Gastrocnemius medialis (tissue), 4 donors: ENCODE results near the gene ALKBH4. TPM values are rescaled to one million over a fixed set of nuclear protein-coding genes. Genes with fewer than 3 reads are reported as not detected.
A peak's percentile ranks its signal among the peaks of the same experiment; 100 is the strongest.
"Not testable (repeated sequence)": the region's sequence is repeated elsewhere in the genome, so short reads cannot be mapped to it uniquely, and the experiment has no call there.

Experiments
- ATAC-seq, 2 donors: fragments of 150-250 bp; one replicate each; pipeline ENCODE4 v1.9.1; 2016
- DNase-seq, 2 donors: peaks; one replicate each; pipeline ENCODE4 v3.0.0-alpha.2; 2019
- H3K27ac ChIP-seq, 4 donors: fragments of 200-600 bp; sonication (generic); 1 replicate in 1 of 4; 2 replicates in 3 of 4; pipeline ENCODE4 v1.5.1; 2016 to 2018; ENCODE audit warnings: mild to moderate bottlenecking in 2 of 4, moderate library complexity in 1 of 4
- H3K27me3 ChIP-seq, 3 donors: fragments of 200-600 bp; sonication (generic) in 2 of 3; 1 replicate in 1 of 3; 2 replicates in 2 of 3; pipeline versions ENCODE4 v1.5.1 to v1.6.0; 2016 to 2019; ENCODE audit warnings: mild to moderate bottlenecking in 1 of 3, moderate library complexity in 1 of 3
- H3K36me3 ChIP-seq, 2 donors: fragments of 200-600 bp; sonication (generic) in 1 of 2; one replicate each; pipeline ENCODE4 v1.5.1; 2017 to 2018
- H3K4me1 ChIP-seq, 2 donors: fragments of 200-600 bp; sonication (generic) in 1 of 2; one replicate each; pipeline ENCODE4 v1.5.1; 2016 to 2017; ENCODE audit warnings: mild to moderate bottlenecking in 2 of 2
- H3K4me3 ChIP-seq, 4 donors: fragments of 200-600 bp; sonication (generic) in 3 of 4; 1 replicate in 1 of 4; 2 replicates in 3 of 4; pipeline ENCODE4 v1.5.1; 2016 to 2019; ENCODE audit warnings: mild to moderate bottlenecking in 2 of 4
- H3K9me3 ChIP-seq, 3 donors: fragments of 200-600 bp; sonication (generic) in 2 of 3; 1 replicate in 1 of 3; 2 replicates in 2 of 3; pipeline ENCODE4 v1.5.1; 2016 to 2019
- CTCF ChIP-seq, 5 experiments: fragments of 450-650 bp in 3 of 5; fragments of 200-600 bp in 2 of 5; sonication (generic) in 2 of 5; IDR thresholded peaks in 4 of 5; conservative IDR thresholded peaks in 1 of 5; 1 replicate in 4 of 5; 2 replicates in 1 of 5; pipeline ENCODE4 v1.5.1; 2016 to 2019; ENCODE audit warnings: antibody characterized with exemption in 5 of 5, mild to moderate bottlenecking in 3 of 5, moderate library complexity in 3 of 5
- POLR2A ChIP-seq, 2 donors: fragments of 450-650 bp; IDR thresholded peaks; one replicate each; pipeline ENCODE4 v1.6.1; 2017; ENCODE audit warnings: antibody characterized with exemption in 2 of 2, mild to moderate bottlenecking in 2 of 2, moderate library complexity in 2 of 2
- in situ Hi-C, 4 donors: fragments of 200-750 bp; cut with MboI; loops; one replicate each; pipeline versions ENCODE4 v1.15.0 to v1.8.0; 2017; ENCODE audit warnings: low sequenced_read_pairs in 4 of 4
- intact Hi-C: fragments of 100-400 bp; cut with DNase I; formaldehyde crosslinking; loops from one replicate; pipeline ENCODE4 v1.15.1; 2023; ENCODE audit warnings: low total_unique reads
- total RNA-seq, 4 donors: library from RNA; depleted of rRNA; stranded (reverse); fragments of >200 nt; gene quantifications; one replicate each; pipeline versions ENCODE4 v1.1.0 to v1.2.3, GENCODE V29; 2016

Gene ALKBH4
- 10 to 100 TPM in 2 of 4 donors, 1 to 10 TPM in 2; 8.7 to 15.1 (median 10.9) TPM for total RNA-seq

GRCh38 chr7:102464577-102465280 is at the start of gene ALKBH4, which contains the start of gene LRWD1:
ALKBH4 (minus strand) TSS chr7:102464863; CDS start chr7:102464836, 27 bp downstream.
LRWD1 (plus strand) TSS chr7:102464984; CDS start chr7:102465081, 97 bp downstream.
- DNase-seq (peak; percentile 90 to 94), ATAC-seq (peak; percentile 89 to 92)
- in situ Hi-C loops (loop anchor here in 1 of 4 donors (10.0 kb wide), 1 partner anchor 60 kb away; no protein-coding TSS in a partner anchor), intact Hi-C loops (no loop called here)
- H3K27me3 ChIP-seq: no peaks in the 10 kb centered on the region
- H3K27ac ChIP-seq: peak within 1 kb of the TSS; percentile 80 to 89 (median 84)
- TF ChIP-seq CTCF (IDR thresholded peaks at IDR 0.05 in 4 of 5, conservative IDR thresholded peaks at IDR 0.05 in 1 of 5): peak in 4 of 5 experiments; percentile 19 to 36 (median 31)
- TF ChIP-seq POLR2A (IDR thresholded peaks at IDR 0.05): peak; percentile 57 to 60
- H3K4me1 ChIP-seq: peaks cover 14 to 26% of the 10 kb centered on the region in 2 donors
- H3K9me3 ChIP-seq: no peaks in the 10 kb centered on the region
- no peaks in the 10 kb centered on the region for H3K36me3 ChIP-seq
- H3K4me3 ChIP-seq: peak within 1 kb of the TSS; percentile 88 to 100 (median 93)

- H3K27ac ChIP-seq: peak overlapping the region; percentile 83 to 89 (median 86)
- in situ Hi-C loops, H3K27me3 ChIP-seq, H3K9me3 ChIP-seq, intact Hi-C loops, H3K36me3 ChIP-seq, H3K4me1 ChIP-seq: not testable (repeated sequence)
- H3K4me3 ChIP-seq: peak overlapping the region; percentile 5 to 50 (median 45)
- ATAC-seq (peak; percentile 16 to 38), DNase-seq (peak; percentile 65 to 81)
These were observed 48.1 kb upstream of the ALKBH4 start for GRCh38 chr7:102512642-102513221.

- in situ Hi-C loops, DNase-seq, intact Hi-C loops, H3K36me3 ChIP-seq, H3K9me3 ChIP-seq, H3K4me3 ChIP-seq, H3K27me3 ChIP-seq, H3K4me1 ChIP-seq: not testable (repeated sequence)
- ATAC-seq: peak; percentile 22 to 24
- H3K27ac ChIP-seq: peak overlapping the region in 1 of 4 donors; percentile 89
These were observed 47.3 kb upstream of the ALKBH4 start for GRCh38 chr7:102511860-102512522.

GRCh38 chr7:102510575-102510974 is 45.9 kb upstream of the ALKBH4 start:
- H3K4me1 ChIP-seq, H3K4me3 ChIP-seq, ATAC-seq, H3K36me3 ChIP-seq, H3K27me3 ChIP-seq, in situ Hi-C loops, intact Hi-C loops, H3K9me3 ChIP-seq: not testable (repeated sequence)
- H3K27ac ChIP-seq: peak overlapping the region; percentile 52 to 82 (median 72)
- DNase-seq: peak in 1 of 2 donors; percentile 45

- H3K27me3 ChIP-seq, H3K9me3 ChIP-seq, H3K4me1 ChIP-seq, H3K4me3 ChIP-seq, in situ Hi-C loops, H3K36me3 ChIP-seq, intact Hi-C loops: not testable (repeated sequence)
- H3K27ac ChIP-seq: peak overlapping the region; percentile 78 to 91 (median 84)
- DNase-seq (peak in 1 of 2 donors; percentile 35), ATAC-seq (peak; percentile 10 to 22)
These were observed 42.9 kb upstream of the ALKBH4 start for GRCh38 chr7:102507410-102508088.

- peak in 1 of 2 donors; percentile 40 for DNase-seq
- H3K9me3 ChIP-seq, H3K27me3 ChIP-seq, in situ Hi-C loops, H3K4me3 ChIP-seq, intact Hi-C loops, H3K4me1 ChIP-seq, H3K36me3 ChIP-seq: not testable (repeated sequence)
- ATAC-seq: peak; percentile 57 to 71
- peak overlapping the region; percentile 81 to 87 (median 85) for H3K27ac ChIP-seq
These were observed 40.9 kb upstream of the ALKBH4 start for GRCh38 chr7:102505298-102506185.

GRCh38 chr7:102503141-102503540 is 38.5 kb upstream of the ALKBH4 start:
- H3K4me1 ChIP-seq, H3K27ac ChIP-seq, in situ Hi-C loops, H3K27me3 ChIP-seq, intact Hi-C loops, H3K9me3 ChIP-seq, DNase-seq, H3K4me3 ChIP-seq, H3K36me3 ChIP-seq: not testable (repeated sequence)
- peak; percentile 59 to 69 for ATAC-seq

GRCh38 chr7:102498321-102498720 is 33.7 kb upstream of the ALKBH4 start:
- DNase-seq, ATAC-seq, H3K9me3 ChIP-seq, in situ Hi-C loops, H3K4me1 ChIP-seq, H3K27me3 ChIP-seq, H3K36me3 ChIP-seq, H3K4me3 ChIP-seq, intact Hi-C loops: not testable (repeated sequence)
- peak overlapping the region in 2 of 4 donors; percentile 39 to 66 for H3K27ac ChIP-seq

- in situ Hi-C loops, H3K36me3 ChIP-seq, H3K27me3 ChIP-seq, intact Hi-C loops, ATAC-seq, H3K9me3 ChIP-seq, H3K4me3 ChIP-seq, H3K4me1 ChIP-seq: not testable (repeated sequence)
- H3K27ac ChIP-seq: peak overlapping the region in 3 of 4 donors; percentile 55 to 64 (median 60)
- DNase-seq: peak in 1 of 2 donors; percentile 12
These were observed 32.6 kb upstream of the ALKBH4 start for GRCh38 chr7:102497308-102497707.
